A549 (cell line): Measurements from ENCODE around the gene RRAS2.
"Not testable (repeated sequence)": the region's sequence is repeated elsewhere in the genome, so short reads cannot be mapped to it uniquely, and the experiment has no call there.

ENCODE experiments used
- REST ChIP-seq: fragments of 200-600 bp; sonication (generic); IDR thresholded peaks from 2 replicates; pipeline ENCODE4 v1.6.1; 2016; ENCODE audit warnings: antibody characterized with exemption, mild to moderate bottlenecking, moderate library complexity
- TF ChIP-seq, protein P1 (sequence below): IDR thresholded peaks from 2 replicates; pipeline ENCODE4 v1.6.1; 2012

- TF ChIP-seq, protein P1, sequence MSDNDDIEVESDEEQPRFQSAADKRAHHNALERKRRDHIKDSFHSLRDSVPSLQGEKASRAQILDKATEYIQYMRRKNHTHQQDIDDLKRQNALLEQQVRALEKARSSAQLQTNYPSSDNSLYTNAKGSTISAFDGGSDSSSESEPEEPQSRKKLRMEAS: not testable (repeated sequence)
- TF ChIP-seq REST: not testable (repeated sequence)
Observed at GRCh38 chr11:14403528-14403927, 44.5 kb upstream of the RRAS2 start.
